K562 (cell line): ENCODE measurements around the gene MYMK. TPM values are rescaled to one million over a fixed set of nuclear protein-coding genes. Genes with fewer than 3 reads are reported as not detected.

Experiments
- ADNP ChIP-seq: fragments of 200-800 bp; sonication (Bioruptor generic); IDR thresholded peaks from 2 replicates; pipeline ENCODE4 v1.6.1; 2016; ENCODE audit warnings: missing genetic modification characterization, missing compliant biosample characterization
- AFF1 ChIP-seq, 2 experiments: fragments of 450-650 bp; IDR thresholded peaks; 2 replicates each; pipeline ENCODE4 v1.6.1; 2018; ENCODE audit warnings: mild to moderate bottlenecking in 2 of 2, low read depth in 1 of 2; ENCODE audit not compliant: partially characterized antibody in 2 of 2
- KDM4B ChIP-seq, 2 experiments: fragments of 450-650 bp in 1 of 2; sonication (generic) in 1 of 2; IDR thresholded peaks; 2 replicates each; pipeline ENCODE4 v1.6.1; 2016 to 2017; ENCODE audit warnings: borderline replicate concordance in 2 of 2, antibody characterized with exemption in 1 of 2, low read depth in 1 of 2, mild to moderate bottlenecking in 1 of 2
- MAFG ChIP-seq: fragments of 450-650 bp; conservative IDR thresholded peaks from 2 replicates; pipeline ENCODE4 v1.6.1; 2016; ENCODE audit warnings: missing genetic modification characterization, missing compliant biosample characterization
- MEIS2 ChIP-seq: fragments of 450-650 bp; IDR thresholded peaks from 2 replicates; pipeline ENCODE4 v1.6.1; 2014; ENCODE audit warnings: mild to moderate bottlenecking; ENCODE audit not compliant: partially characterized antibody
- MYBL2 ChIP-seq, 2 experiments: fragments of 450-650 bp in 1 of 2; sonication (generic) in 1 of 2; formaldehyde crosslinking in 1 of 2; IDR thresholded peaks; 2 replicates each; pipeline versions ENCODE4 v1.6.1 to v1.8.1; 2017 to 2022; ENCODE audit warnings: borderline replicate concordance in 1 of 2, inconsistent platforms in 1 of 2, low read depth in 1 of 2, mild to moderate bottlenecking in 1 of 2, missing genetic modification reagents in 1 of 2, moderate library complexity in 1 of 2
- SMARCC2 ChIP-seq: fragments of 450-650 bp; IDR thresholded peaks from 2 replicates; pipeline ENCODE4 v1.6.1; 2017; ENCODE audit warnings: antibody characterized with exemption, moderate library complexity, mild to moderate bottlenecking, low read depth
- SMC3 ChIP-seq: conservative IDR thresholded peaks from 2 replicates; pipeline ENCODE4 v1.6.1; 2011; ENCODE audit warnings: low read depth, low read length, improper control_type of control experiment; ENCODE audit not compliant: insufficient read depth
- SREBF1 ChIP-seq: fragments of 150-350 bp; IDR thresholded peaks from 2 replicates; pipeline ENCODE4 v1.6.1; 2014; ENCODE audit warnings: antibody characterized with exemption, low read depth, low read length, borderline replicate concordance
- TEAD1 ChIP-seq, 2 experiments: fragments of 450-650 bp in 1 of 2; sonication (generic) in 1 of 2; formaldehyde crosslinking; IDR thresholded peaks; 2 replicates each; pipeline versions ENCODE4 v1.4.0 to v1.8.0; 2020 to 2022; ENCODE audit warnings: mild to moderate bottlenecking in 2 of 2, missing genetic modification reagents in 1 of 2
- ZBTB2 ChIP-seq: fragments of 450-650 bp; IDR thresholded peaks from 2 replicates; pipeline ENCODE4 v1.6.1; 2016; ENCODE audit warnings: antibody characterized with exemption
- ZFP91 ChIP-seq: sonication (generic); formaldehyde crosslinking; IDR thresholded peaks from 2 replicates; pipeline ENCODE4 v1.8.0; 2022; ENCODE audit warnings: mild to moderate bottlenecking, missing genetic modification reagents
- ZNF124 ChIP-seq: sonication (generic); formaldehyde crosslinking; IDR thresholded peaks from 2 replicates; pipeline ENCODE4 v1.8.1; 2022; ENCODE audit warnings: missing genetic modification reagents
- ZNF592 ChIP-seq: fragments of 450-650 bp; IDR thresholded peaks from 2 replicates; pipeline ENCODE4 v1.6.1; 2017; ENCODE audit warnings: antibody characterized with exemption, mild to moderate bottlenecking
- polyA plus RNA-seq, 8 experiments: library from polyadenylated mRNA; depleted of rRNA in 4 of 8; stranded (reverse) in 5 of 8; unstranded in 3 of 8; fragments of >200 nt; fragmentation: Nextera tagmentation in 2 of 8; fragmentation: Illumina TruSeq in 1 of 8; extraction: Ambion mirVana in 2 of 8; extraction: Trizol in 1 of 8; gene quantifications; 2 replicates each; pipeline versions ENCODE4 v1.2.1 to v1.2.3, GENCODE V29; 2011 to 2014; ENCODE audit warnings: inconsistent platforms in 1 of 8, missing spikeins in 1 of 8
- total RNA-seq, 7 experiments: library from RNA; depleted of rRNA in 6 of 7; stranded (reverse); fragments of >200 nt in 6 of 7; fragmentation: Illumina TruSeq in 2 of 7; extraction: Trizol in 2 of 7; gene quantifications; 2 replicates each; pipeline versions ENCODE4 v1.2.1 to v1.2.3, GENCODE V29; 2011 to 2021; ENCODE audit warnings: low replicate concordance in 1 of 7

MYMK gene
- total and polyA plus RNA-seq, 9 of the 15 experiments (the other 6 are each of a cell fraction or from before 2014, with no cell fraction given), result not detected

- TF ChIP-seq ZNF592 (no peak), MEIS2 (no peak), ZBTB2 (no peak), SMARCC2 (no peak), KDM4B (IDR thresholded peaks at IDR 0.05; ENCODE audit: borderline replicate concordance in 2 of 2, low read depth in 1 of 2) (0 out of 4 replicates have a peak, but pooled peaks of 1 of the 2 experiments have one; percentile 29), SREBF1 (no peak), TEAD1 (CRISPR knock-in tag; IDR thresholded peaks at IDR 0.05) (peak in 1 of 2 experiments; percentile 39; a peak in 1 of 4 replicates), MAFG (tag) (no peak), MYBL2 (IDR thresholded peaks at IDR 0.05; ENCODE audit: low read depth) (no peak), MYBL2 (CRISPR knock-in tag; IDR thresholded peaks at IDR 0.05; ENCODE audit: borderline replicate concordance) (no peak), AFF1 (IDR thresholded peaks at IDR 0.05; ENCODE audit: low read depth in 1 of 2, partially characterized antibody in 2 of 2) (no peak), ZNF124 (no peak), SMC3 (no peak), ZFP91 (CRISPR knock-in tag) (no peak), ADNP (no peak)
These were observed 18.7 kb downstream of the MYMK start (continued) for GRCh38 chr9:133505901-133506652.
